Measurements from ENCODE around the gene NUP155. TPM values are rescaled to one million over a fixed set of nuclear protein-coding genes. Genes with fewer than 3 reads are reported as not detected.
A peak's percentile ranks its signal among the peaks of the same experiment; 100 is the strongest.

The NUP155 gene
- total RNA-seq, 4 donors from 2014 or later = 15.6 to 31.4 (median 16.4) TPM

- TF ChIP-seq POLR2A (IDR thresholded peaks at IDR 0.05) = no peak
- TF ChIP-seq, protein P1, sequence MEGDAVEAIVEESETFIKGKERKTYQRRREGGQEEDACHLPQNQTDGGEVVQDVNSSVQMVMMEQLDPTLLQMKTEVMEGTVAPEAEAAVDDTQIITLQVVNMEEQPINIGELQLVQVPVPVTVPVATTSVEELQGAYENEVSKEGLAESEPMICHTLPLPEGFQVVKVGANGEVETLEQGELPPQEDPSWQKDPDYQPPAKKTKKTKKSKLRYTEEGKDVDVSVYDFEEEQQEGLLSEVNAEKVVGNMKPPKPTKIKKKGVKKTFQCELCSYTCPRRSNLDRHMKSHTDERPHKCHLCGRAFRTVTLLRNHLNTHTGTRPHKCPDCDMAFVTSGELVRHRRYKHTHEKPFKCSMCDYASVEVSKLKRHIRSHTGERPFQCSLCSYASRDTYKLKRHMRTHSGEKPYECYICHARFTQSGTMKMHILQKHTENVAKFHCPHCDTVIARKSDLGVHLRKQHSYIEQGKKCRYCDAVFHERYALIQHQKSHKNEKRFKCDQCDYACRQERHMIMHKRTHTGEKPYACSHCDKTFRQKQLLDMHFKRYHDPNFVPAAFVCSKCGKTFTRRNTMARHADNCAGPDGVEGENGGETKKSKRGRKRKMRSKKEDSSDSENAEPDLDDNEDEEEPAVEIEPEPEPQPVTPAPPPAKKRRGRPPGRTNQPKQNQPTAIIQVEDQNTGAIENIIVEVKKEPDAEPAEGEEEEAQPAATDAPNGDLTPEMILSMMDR (IDR thresholded peaks at IDR 0.05) = no peak
- H3K9me3 ChIP-seq = peaks cover 0 to 4% (median 0%) of the 10 kb centered on the region in 4 donors
- H3K27ac ChIP-seq = peak overlapping the region; percentile 72 to 91 (median 78)
- no peak for DNase-seq
- H3K27me3 ChIP-seq = no peaks in the 10 kb centered on the region
- H3K4me1 ChIP-seq = peaks cover 0 to 10% (median 0%) of the 10 kb centered on the region in 4 donors
- H3K36me3 ChIP-seq = no peaks in the 10 kb centered on the region
- peak overlapping the region; percentile 67 to 93 (median 74) for H3K4me3 ChIP-seq
These were observed 122.4 kb downstream of the NUP155 start for GRCh38 chr5:37248421-37248969.

GRCh38 chr5:37247496-37247895 is 123.4 kb downstream of the NUP155 start:
- Histone ChIP-seq H3K36me3 (no peaks in the 10 kb centered on the region), H3K4me1 (peaks cover 0 to 10% (median 0%) of the 10 kb centered on the region in 4 donors), H3K4me3 (no peak overlapping the region), H3K27me3 (no peaks in the 10 kb centered on the region), H3K27ac (no peak overlapping the region), H3K9me3 (peaks cover 0 to 4% (median 0%) of the 10 kb centered on the region in 4 donors)
- DNase-seq = no peak
- TF ChIP-seq, protein P1 (IDR thresholded peaks at IDR 0.05) = no peak
- TF ChIP-seq POLR2A (IDR thresholded peaks at IDR 0.05) = no peak

DNA sequence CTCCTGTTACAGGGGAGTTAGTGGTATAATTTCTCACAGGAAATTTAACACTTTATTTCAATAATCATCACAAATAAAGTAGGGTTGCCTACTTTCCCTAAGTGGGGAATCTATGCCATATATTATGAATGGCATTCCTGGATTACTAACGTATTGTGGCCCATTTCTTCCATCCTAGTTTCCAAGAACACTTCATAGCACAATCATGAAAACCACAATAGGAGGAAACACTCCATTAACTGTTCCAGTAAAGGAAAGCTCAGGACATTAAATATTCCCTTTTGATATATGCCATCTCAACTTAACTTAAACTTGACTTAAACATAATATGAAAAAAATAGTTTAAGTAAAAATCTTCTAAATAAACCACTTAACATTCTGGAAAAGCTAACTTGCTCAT is 123.9 kb downstream of the NUP155 start:
- no peak for DNase-seq
- no peak overlapping the region for H3K27ac ChIP-seq
- TF ChIP-seq, protein P1 (IDR thresholded peaks at IDR 0.05) = no peak
- no peak for TF ChIP-seq POLR2A (IDR thresholded peaks at IDR 0.05)
- peaks cover 0 to 10% (median 0%) of the 10 kb centered on the region in 4 donors for H3K4me1 ChIP-seq
- H3K4me3 ChIP-seq = no peak overlapping the region
- no peaks in the 10 kb centered on the region for H3K27me3 ChIP-seq
- no peaks in the 10 kb centered on the region for H3K36me3 ChIP-seq
- peaks cover 0 to 4% (median 0%) of the 10 kb centered on the region in 4 donors for H3K9me3 ChIP-seq

Small RNAs within 50 kb of the gene (small RNA-seq; reads per million reads assigned to genes)
- gene RNU7-75P = 0 reads per million in 2 donors

Other genes starting within 250 kb of the NUP155 start
- gene CPLANE1, start 121.7 kb downstream of the NUP155 start, total RNA-seq = 10 to 100 TPM; 14.0 to 65.2 (median 21.3) TPM
- gene WDR70, start 8.2 kb upstream of the NUP155 start, total RNA-seq = 100 to 1,000 TPM in 1 of 4 donors, 10 to 100 TPM in 3; 18.9 to 106 (median 34.9) TPM